Stimulated activated CD4-positive, alpha-beta T cell treated with anti-CD3 and anti-CD28 coated beads, Interleukin-2, amount 100 ng/mL, for 4 hours (primary cell): ENCODE measurements around the gene FLYWCH2.
"Not testable (repeated sequence)": the region's sequence is repeated elsewhere in the genome, so short reads cannot be mapped to it uniquely, and the experiment has no call there.

ENCODE experiments used
- DNase-seq: peaks from one replicate; pipeline ENCODE4 v3.0.0-alpha.2; 2020; ENCODE audit warnings: low read depth

FLYWCH2 gene

GRCh38 chr16:2912330-2913199 lies 29.6 kb downstream of the FLYWCH2 start:
- no peak for DNase-seq

GRCh38 chr16:2913603-2914002 lies 30.6 kb downstream of the FLYWCH2 start:
- DNase-seq: peak; percentile 25

DNA sequence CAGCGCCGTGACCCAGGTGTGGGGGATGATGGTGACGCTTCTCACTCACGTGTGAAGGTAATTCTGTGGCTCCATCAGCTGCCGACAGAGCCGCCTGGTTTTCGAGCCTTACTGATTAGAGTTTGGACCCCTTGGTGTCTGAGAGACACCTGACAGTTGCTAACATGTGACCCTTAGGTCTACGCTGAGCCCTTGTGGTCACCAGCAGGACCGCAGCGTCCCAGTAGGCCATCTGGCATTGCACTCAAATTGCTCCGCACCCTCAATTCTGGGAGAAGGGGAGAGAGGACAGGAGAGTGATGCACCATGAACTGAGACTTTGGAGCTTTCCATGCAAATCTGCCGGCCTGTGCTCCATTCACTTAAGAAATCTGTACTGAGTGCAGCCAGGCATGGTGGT lies 31.2 kb downstream of the FLYWCH2 start:
- no peak for DNase-seq

GRCh38 chr16:2915196-2915929 lies 32.3 kb downstream of the FLYWCH2 start:
- no peak for DNase-seq

- peak; percentile 36 for DNase-seq
Observed at GRCh38 chr16:2919511-2920255, 36.7 kb downstream of the FLYWCH2 start.

GRCh38 chr16:2923481-2923880 lies 40.5 kb downstream of the FLYWCH2 start:
- no peak for DNase-seq

- no peak for DNase-seq
Observed at GRCh38 chr16:2924901-2925755, 42.1 kb downstream of the FLYWCH2 start.

GRCh38 chr16:2925951-2926649 lies 43.1 kb downstream of the FLYWCH2 start:
- DNase-seq: no peak

DNA sequence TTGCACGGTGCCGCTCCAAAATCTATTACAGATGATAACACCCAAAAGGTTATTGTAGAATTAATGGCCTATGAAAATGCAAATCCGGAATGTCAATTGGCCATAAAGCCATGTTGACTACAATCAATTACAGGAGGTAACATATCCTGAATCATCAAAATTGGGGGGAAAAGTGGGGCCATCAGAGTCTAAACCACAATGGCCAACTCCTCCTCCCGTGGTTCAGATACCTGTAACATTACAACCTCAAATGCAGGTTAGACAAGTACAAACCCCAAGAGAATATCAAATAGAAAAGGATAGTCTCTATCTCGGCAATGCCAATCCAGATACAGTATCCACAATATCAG lies 43.6 kb downstream of the FLYWCH2 start:
- DNase-seq: no peak

DNA sequence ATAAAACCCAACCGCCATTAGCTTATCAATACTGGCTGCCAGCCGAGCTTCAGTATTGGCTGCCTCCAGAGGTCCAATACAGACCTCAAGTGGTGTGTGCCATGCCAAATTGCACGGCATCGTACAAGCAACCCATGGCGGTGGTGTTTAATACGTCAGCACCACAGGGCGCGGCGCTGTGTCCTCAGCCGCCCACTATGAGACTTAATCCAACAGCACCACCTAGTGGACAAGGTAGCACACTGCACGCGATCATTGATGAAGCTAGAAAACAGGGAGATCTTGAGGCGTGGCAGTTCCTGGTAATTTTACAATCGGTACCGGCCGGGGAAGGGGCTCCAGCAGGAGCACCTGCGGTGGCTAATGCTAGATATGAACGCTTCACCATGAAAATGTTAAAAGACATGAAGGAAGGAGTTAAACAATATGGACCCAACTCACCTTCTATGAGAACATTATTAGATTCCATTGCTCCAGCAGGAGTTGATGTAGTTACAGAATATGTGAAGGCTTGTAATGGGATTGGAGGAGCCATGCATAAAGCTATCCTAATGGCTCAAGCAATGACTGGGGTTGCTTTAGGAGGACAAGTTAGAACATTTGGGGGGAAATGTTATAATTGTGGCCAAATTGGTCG lies 44.1 kb downstream of the FLYWCH2 start:
- DNase-seq: peak; percentile 80

DNA sequence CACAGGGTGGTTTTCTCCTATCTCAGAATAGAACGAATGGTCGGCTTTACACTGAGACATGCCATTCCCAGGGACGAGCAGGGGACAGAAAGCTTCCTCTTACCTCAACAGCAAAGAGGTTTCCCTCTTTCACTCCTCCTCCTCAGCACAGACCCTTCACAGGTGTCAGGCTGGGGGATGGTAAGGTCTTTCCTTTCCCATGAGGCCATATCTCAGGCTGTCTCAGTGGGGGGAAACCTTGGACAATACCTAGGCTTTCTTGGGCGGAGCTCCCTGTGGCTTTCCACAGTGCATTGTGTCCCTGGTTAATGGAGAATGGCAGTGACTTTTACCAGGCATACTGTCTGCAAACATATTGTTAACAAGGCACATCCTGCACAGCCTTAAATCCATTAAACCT lies 45.1 kb downstream of the FLYWCH2 start:
- not testable (repeated sequence) for DNase-seq

GRCh38 chr16:2928796-2929195 lies 45.8 kb downstream of the FLYWCH2 start:
- no peak for DNase-seq

GRCh38 chr16:2929693-2930092 lies 46.7 kb downstream of the FLYWCH2 start:
- no peak for DNase-seq

GRCh38 chr16:2930236-2930635 lies 47.2 kb downstream of the FLYWCH2 start:
- DNase-seq: no peak

DNA sequence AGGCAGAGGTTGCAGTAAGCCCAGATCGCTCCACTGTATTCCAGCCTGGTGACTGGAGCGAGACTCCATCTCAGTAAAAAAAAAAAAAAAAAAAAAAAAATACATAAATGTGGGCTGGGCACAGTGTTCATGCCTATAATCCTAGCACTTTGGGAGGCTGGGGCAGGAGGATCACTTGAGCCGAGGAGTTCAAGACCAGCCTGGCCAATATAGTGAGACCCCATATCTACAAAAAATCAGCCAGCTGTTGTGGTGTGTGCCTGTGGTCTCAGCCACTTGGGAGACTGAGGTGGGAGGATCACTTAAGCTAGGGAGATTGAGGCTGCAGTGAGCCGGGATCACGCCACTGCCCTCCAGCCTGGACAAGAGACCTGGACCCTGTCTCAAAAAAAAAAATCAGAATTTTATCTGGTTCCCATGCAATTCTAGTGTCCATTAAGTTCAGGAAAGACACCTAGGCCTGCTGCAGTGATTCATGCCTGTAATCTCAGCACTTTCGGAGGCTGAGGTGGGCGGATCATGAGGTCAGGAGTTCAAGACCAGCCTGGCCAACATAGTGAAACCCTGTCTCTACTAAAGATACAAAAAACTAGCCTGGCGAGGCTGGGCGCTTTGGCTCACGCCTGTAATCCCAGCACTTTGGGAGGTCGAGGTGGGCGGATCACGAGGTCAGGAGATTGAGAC lies 48.4 kb downstream of the FLYWCH2 start:
- not testable (repeated sequence) for DNase-seq

GRCh38 chr16:2933136-2933535 lies 50.1 kb downstream of the FLYWCH2 start:
- no peak for DNase-seq

DNA sequence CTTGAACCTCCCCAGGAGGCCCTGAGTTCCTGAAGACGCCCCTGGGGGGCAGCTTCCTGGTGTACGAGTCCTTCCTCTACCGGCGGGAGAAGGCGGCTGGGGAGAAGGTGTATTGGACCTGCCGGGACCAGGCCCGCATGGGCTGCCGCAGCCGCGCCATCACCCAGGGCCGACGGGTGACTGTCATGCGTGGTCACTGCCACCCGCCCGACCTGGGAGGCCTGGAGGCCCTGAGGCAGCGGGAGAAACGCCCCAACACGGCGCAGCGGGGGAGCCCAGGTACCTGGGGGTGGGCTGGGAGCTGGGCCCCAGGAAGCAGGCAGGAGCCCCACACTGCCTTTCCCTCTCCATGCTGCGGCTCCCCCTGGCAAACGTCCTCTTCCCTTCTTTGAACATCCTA lies 50.7 kb downstream of the FLYWCH2 start:
- DNase-seq: no peak

- no peak for DNase-seq
Observed at GRCh38 chr16:2934450-2934849, 51.4 kb downstream of the FLYWCH2 start.

DNA sequence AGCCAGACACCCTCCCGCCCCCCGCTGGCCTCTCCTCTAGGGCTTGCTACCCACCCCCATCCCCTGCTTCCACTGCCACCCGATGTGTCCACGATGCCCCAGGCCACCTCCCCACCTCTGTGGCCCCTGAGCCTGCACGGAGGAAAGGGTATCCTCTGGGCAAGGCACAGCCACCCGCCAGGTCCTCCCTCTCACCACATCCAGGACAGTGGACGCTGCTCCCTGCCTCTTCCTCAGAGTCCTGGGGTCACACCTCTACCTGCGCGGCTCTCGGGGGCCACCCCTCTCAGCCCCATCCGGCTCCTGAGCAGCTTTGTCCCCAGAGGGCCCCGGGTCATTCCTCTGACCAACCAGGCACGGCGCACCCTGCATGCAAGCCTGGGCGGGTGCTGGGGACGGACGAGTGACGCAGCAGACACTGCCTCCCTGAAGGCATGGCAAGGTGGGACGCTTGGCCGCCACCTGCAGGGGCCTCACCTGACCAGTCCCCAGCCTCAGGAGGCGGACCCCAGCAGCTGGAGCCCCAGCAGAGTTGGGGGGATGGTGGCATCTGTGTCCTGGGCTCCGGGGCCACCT lies 53.5 kb downstream of the FLYWCH2 start:
- DNase-seq: no peak

DNA sequence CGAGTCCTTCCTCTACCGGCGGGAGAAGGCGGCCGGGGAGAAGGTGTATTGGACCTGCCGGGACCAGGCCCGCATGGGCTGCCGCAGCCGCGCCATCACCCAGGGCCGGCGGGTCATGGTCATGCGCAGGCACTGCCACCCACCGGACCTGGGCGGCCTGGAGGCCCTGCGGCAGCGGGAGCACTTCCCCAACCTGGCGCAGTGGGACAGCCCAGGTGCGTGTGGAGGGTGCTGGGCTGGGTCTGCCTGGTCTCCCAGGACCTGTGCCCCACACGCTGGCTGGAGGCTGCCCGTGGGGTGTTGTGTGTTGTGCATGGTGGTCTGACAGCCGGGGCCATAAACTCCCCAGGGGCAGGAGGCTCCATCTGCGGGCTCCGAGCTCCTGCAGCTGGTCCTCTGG lies 54.2 kb downstream of the FLYWCH2 start:
- no peak for DNase-seq
